AG04450 (cell line): ENCODE measurements around the gene RITA1. TPM values are rescaled to one million over a fixed set of nuclear protein-coding genes. Genes with fewer than 3 reads are reported as not detected.

Experiments used
- CTCF ChIA-PET: fragments of 300-600, 350-600 bp; formaldehyde crosslinking; extraction: SDS; loops from one replicate; lab custom pipeline; 2022; ENCODE audit warnings: antibody characterized with exemption, inconsistent platforms; lab: Charles Lee
- POLR2A ChIA-PET: fragments of 350-600 bp; formaldehyde crosslinking; extraction: SDS; loops from one replicate; lab custom pipeline; 2021; ENCODE audit warnings: antibody characterized with exemption, inconsistent platforms; lab: Yijun Ruan, JAX
- DNase-seq: peaks from one replicate; pipeline ENCODE4 v3.0.0-alpha.2; 2011; ENCODE audit warnings: low read depth, low spot score
- H3K27ac ChIP-seq: one replicate; pipeline ENCODE4 v1.5.1; 2012; ENCODE audit warnings: low read depth, low read length, control low read depth
- H3K27me3 ChIP-seq: one replicate; pipeline ENCODE4 v1.6.0; 2012; ENCODE audit warnings: low read length; ENCODE audit not compliant: control insufficient read depth, insufficient read depth
- H3K4me3 ChIP-seq: 2 replicates; pipeline ENCODE4 v1.5.1; 2011; ENCODE audit warnings: mild to moderate bottlenecking, low read depth, low read length, control low read depth
- H3K9me3 ChIP-seq: 2 replicates; pipeline ENCODE4 v1.5.1; 2012; ENCODE audit warnings: low read length; ENCODE audit not compliant: control insufficient read depth, insufficient read depth
- polyA plus RNA-seq: library from polyadenylated mRNA; depleted of rRNA; stranded (reverse); fragments of >200 nt; gene quantifications from 2 replicates; pipeline ENCODE4 v1.2.3, GENCODE V29; 2011
- TF ChIP-seq, protein P1 (sequence below): IDR thresholded peaks from 2 replicates; pipeline ENCODE4 v1.5.1; 2011; ENCODE audit warnings: low read depth, low read length, control low read depth, inconsistent platforms

RITA1 gene
- polyA plus RNA-seq, 1 experiment: 9.0 TPM

DNA sequence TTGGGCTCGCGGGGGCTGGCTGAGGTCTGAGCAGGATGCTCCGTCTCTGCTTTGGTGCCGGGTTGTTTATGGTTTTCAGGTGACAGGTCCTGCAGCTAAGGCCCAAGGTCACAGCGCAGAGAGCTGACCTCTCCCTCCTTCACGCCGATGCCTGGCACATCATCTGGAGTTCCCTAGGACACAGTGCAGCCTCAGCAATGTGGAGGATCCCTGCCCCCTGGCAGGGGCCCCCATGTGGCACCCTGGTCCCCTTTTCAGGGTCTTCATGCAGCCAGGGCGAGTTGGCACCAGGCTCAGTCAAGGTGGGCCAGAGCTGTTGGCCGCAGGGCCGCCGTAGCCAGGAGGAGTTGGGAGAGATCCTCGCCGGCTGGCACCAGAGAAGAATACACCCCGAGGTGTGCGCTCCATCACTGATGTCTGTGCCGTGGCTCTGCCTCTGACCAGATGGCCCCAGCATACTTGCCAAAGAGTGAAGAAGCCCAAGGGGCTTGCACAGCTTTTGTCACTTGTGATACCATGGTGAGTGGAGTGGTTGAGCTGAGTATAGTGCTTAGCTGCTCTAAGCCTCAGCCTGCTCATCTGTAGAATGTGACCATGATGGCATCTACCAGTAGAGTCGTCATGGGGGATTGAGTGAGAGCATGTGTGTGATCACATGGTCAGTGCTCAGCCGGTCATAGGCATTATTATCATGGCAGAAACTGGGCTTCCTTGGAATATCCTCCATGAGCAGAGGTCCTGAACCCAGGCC lies 46.7 kb downstream of the RITA1 start:
- H3K9me3 ChIP-seq: peaks cover 6% of the 10 kb centered on the region
- H3K27me3 ChIP-seq: no peaks in the 10 kb centered on the region
- no peak for DNase-seq
- H3K4me3 ChIP-seq: no peak overlapping the region
- ChIA-PET POLR2A (interaction anchor here (0.6 kb wide), 2 partner anchors 9 to 23 kb away, joined by 3 to 6 read pairs; no protein-coding TSS in a partner anchor), CTCF (no interaction called here)
- H3K27ac ChIP-seq: no peak overlapping the region
- TF ChIP-seq, protein P1, sequence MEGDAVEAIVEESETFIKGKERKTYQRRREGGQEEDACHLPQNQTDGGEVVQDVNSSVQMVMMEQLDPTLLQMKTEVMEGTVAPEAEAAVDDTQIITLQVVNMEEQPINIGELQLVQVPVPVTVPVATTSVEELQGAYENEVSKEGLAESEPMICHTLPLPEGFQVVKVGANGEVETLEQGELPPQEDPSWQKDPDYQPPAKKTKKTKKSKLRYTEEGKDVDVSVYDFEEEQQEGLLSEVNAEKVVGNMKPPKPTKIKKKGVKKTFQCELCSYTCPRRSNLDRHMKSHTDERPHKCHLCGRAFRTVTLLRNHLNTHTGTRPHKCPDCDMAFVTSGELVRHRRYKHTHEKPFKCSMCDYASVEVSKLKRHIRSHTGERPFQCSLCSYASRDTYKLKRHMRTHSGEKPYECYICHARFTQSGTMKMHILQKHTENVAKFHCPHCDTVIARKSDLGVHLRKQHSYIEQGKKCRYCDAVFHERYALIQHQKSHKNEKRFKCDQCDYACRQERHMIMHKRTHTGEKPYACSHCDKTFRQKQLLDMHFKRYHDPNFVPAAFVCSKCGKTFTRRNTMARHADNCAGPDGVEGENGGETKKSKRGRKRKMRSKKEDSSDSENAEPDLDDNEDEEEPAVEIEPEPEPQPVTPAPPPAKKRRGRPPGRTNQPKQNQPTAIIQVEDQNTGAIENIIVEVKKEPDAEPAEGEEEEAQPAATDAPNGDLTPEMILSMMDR: no peak

DNA sequence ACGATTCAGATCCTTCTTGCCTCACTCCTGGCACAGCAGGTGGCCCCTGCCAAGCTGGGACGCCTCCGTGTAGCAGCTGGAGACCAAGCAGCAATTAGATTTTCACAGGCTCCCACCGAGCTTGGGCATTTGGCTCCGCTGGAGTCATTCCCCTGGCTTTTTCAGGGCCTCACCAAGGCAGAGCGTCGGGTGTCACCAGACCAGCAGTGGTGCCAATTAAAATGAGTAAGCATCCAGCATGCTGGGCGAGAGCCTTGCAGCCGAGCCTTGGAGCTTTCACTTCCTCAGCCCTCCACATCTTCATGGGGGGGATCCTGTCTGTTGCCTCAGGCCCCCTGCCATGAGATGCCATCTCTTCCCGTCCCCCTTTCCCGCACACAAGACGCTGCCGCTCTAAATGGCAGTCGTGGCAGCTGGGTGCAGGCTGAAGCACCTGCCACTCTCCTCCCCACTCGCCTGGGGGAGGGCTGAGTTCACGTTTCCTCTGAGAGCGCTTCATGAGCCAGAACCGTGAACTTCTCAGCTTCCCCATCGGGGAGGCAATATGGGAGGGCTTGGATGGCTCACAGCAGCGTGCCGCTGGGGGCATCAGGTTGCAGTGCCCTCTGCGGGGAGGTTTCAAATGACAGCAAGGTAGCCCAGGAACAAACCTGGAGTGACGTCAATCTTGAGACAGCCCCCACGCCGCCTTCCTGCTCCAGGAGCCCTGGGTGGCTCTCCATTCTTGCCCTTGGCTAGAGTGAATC lies 47.5 kb downstream of the RITA1 start:
- ChIA-PET CTCF (interaction anchor here (1.0 kb wide), 1 partner anchor 193 kb away, joined by 3 read pairs; no protein-coding TSS in a partner anchor), POLR2A (no interaction called here)
- DNase-seq: no peak
- Histone ChIP-seq H3K4me3 (no peak overlapping the region), H3K27me3 (no peaks in the 10 kb centered on the region), H3K27ac (no peak overlapping the region), H3K9me3 (peaks cover 6% of the 10 kb centered on the region)
- TF ChIP-seq, protein P1: no peak

DNA sequence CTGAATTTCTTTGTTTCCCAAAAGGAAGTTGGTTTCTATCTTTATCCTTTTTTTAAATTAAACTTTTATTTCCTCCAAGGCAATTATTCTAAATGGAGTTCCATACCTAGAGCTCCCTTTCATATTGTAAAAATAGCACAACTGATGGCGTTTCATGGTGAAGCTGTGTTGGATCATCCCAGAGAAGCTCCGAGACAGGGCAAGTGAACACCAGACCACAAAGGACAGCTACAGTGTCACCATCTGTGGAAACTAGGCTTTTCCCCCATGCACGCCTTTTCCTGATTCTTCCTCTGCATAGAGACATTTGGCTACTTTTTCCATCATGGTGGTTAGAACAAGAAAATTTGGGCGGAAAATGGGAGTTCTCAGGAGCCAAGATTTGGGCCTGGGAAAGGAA lies 48.4 kb downstream of the RITA1 start:
- Histone ChIP-seq H3K9me3 (peaks cover 6% of the 10 kb centered on the region), H3K27me3 (no peaks in the 10 kb centered on the region), H3K4me3 (no peak overlapping the region), H3K27ac (no peak overlapping the region)
- POLR2A ChIA-PET: no interaction called here
- CTCF ChIA-PET: interaction anchor here (1.0 kb wide), 1 partner anchor 192 kb away, joined by 3 read pairs; no protein-coding TSS in a partner anchor
- no peak for DNase-seq
- TF ChIP-seq, protein P1: no peak

DNA sequence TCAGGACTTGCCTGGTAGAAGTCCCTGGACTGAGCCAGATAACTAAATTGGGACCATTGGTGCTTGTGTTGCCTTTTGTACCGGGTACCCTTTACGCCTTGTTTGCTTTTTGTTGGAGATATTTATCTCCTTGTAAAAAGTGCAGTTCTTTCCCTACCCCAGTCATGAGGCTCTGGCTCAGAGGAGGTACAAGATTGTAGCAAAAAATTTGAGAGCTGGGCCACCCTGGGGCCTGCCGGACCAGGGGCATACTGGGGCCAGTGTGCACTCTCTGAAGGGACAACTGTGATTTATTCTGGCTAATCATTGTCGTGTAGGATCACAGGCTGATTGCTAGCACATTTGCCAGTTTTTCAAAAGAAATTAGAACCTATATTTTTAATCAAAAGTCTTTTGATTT lies 49.0 kb downstream of the RITA1 start:
- Histone ChIP-seq H3K27ac (no peak overlapping the region), H3K27me3 (no peaks in the 10 kb centered on the region), H3K9me3 (peaks cover 6% of the 10 kb centered on the region), H3K4me3 (no peak overlapping the region)
- CTCF ChIA-PET: interaction anchor here (1.0 kb wide), 1 partner anchor 191 kb away, joined by 3 read pairs; no protein-coding TSS in a partner anchor
- no peak for DNase-seq
- POLR2A ChIA-PET: no interaction called here
- TF ChIP-seq, protein P1: no peak
